Loucy (cell line): ENCODE measurements around the gene MPIG6B.

Source experiments
- H2AFZ ChIP-seq: fragments of 200-600 bp; sonication (generic); 2 replicates; pipeline ENCODE4 v1.6.0; 2016; ENCODE audit warnings: antibody characterized with exemption, mild to moderate bottlenecking, low read length, moderate library complexity
- H3F3A ChIP-seq: fragments of 200-600 bp; 2 replicates; pipeline ENCODE4 v1.6.0; 2016; ENCODE audit warnings: antibody characterized with exemption, low read depth, mild to moderate bottlenecking
- H3K27me3 ChIP-seq: fragments of 200-600 bp; sonication (generic); 2 replicates; pipeline ENCODE4 v1.6.1; 2014; ENCODE audit warnings: low read length, mild to moderate bottlenecking; ENCODE audit not compliant: insufficient read depth, poor library complexity, severe bottlenecking
- H3K36me3 ChIP-seq: fragments of 200-600 bp; sonication (generic); 2 replicates; pipeline ENCODE4 v1.6.1; 2016; ENCODE audit warnings: low read length; ENCODE audit not compliant: insufficient read depth
- H3K4me1 ChIP-seq: fragments of 200-600 bp; sonication (generic); 2 replicates; pipeline ENCODE4 v1.5.1; 2014; ENCODE audit warnings: low read length, mild to moderate bottlenecking; ENCODE audit not compliant: insufficient read depth, poor library complexity, severe bottlenecking
- H3K4me2 ChIP-seq: fragments of 200-600 bp; sonication (generic); 2 replicates; pipeline ENCODE4 v1.6.0; 2014; ENCODE audit warnings: antibody characterized with exemption, low read length, low read depth, mild to moderate bottlenecking; ENCODE audit not compliant: poor library complexity, severe bottlenecking
- H3K4me3 ChIP-seq: fragments of 200-600 bp; sonication (generic); 2 replicates; pipeline ENCODE4 v1.5.1; 2014; ENCODE audit warnings: low read length, mild to moderate bottlenecking, mixed read lengths; ENCODE audit not compliant: poor library complexity, severe bottlenecking
- H3K79me2 ChIP-seq: fragments of 200-600 bp; sonication (generic); 2 replicates; pipeline ENCODE4 v1.6.1; 2014; ENCODE audit warnings: low read length; ENCODE audit not compliant: insufficient read depth
- H3K9ac ChIP-seq: fragments of 200-600 bp; sonication (generic); 2 replicates; pipeline ENCODE4 v1.6.0; 2014; ENCODE audit warnings: mild to moderate bottlenecking, low read depth, low read length, moderate library complexity; ENCODE audit not compliant: poor library complexity, severe bottlenecking
- H3K9me2 ChIP-seq: fragments of 200-600 bp; sonication (generic); replicated peaks from 2 replicates; pipeline ENCODE4 v1.6.1; 2016; ENCODE audit warnings: low read depth, low read length, mixed read lengths
- H3K9me3 ChIP-seq: fragments of 200-600 bp; sonication (generic); 2 replicates; pipeline ENCODE4 v1.6.1; 2014; ENCODE audit warnings: mild to moderate bottlenecking, antibody characterized with exemption, low read length, low read depth; ENCODE audit not compliant: insufficient read depth
- H4K20me1 ChIP-seq: fragments of 200-600 bp; sonication (generic); 2 replicates; pipeline ENCODE4 v1.6.0; 2014; ENCODE audit warnings: antibody characterized with exemption, low read length, mild to moderate bottlenecking; ENCODE audit not compliant: insufficient read depth, poor library complexity, severe bottlenecking
- EZH2phosphoT487 ChIP-seq: fragments of 200-600 bp; IDR thresholded peaks from 2 replicates; pipeline ENCODE4 v1.6.1; 2018; ENCODE audit warnings: antibody characterized with exemption, mild to moderate bottlenecking, moderate library complexity, borderline replicate concordance
- TF ChIP-seq, protein P1 (sequence below): fragments of 200-600 bp; sonication (generic); conservative IDR thresholded peaks from 2 replicates; pipeline ENCODE4 v1.5.1; 2014; ENCODE audit warnings: mild to moderate bottlenecking, antibody characterized with exemption, low read length

The MPIG6B gene

DNA sequence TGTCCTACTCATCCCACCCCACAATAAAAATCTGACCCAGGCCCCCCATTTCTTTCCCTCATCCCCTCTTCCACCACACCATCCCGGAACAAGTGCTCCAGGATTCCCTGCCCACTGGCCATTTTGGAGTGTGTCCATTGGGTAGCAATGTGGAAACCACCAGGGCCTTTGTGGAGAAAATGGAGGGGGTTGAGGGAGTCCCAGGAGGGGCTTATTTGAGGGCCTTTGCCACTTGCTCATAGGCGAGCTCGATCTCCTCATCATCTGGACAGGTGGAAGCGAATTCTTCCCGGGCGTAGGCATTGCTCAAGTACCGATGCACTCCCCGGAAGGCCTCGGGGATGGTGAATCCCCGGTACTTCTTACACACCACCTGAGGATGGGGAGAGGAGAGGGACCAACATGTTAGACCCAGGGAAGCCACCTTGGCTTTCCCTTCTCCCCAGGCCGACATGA lies 7.5 kb downstream of the MPIG6B start:
- peaks cover 5% of the 10 kb centered on the region for H3K27me3 ChIP-seq
- peak overlapping the region; percentile 89 for H3K9ac ChIP-seq
- peaks cover 45% of the 10 kb centered on the region for H4K20me1 ChIP-seq
- H3K36me3 ChIP-seq, result peaks cover 41% of the 10 kb centered on the region
- no peaks in the 10 kb centered on the region for H3K9me2 ChIP-seq
- peaks cover 16% of the 10 kb centered on the region; the same call in 1 of the 2 replicates for H3F3A ChIP-seq
- peaks cover 83% of the 10 kb centered on the region for H3K79me2 ChIP-seq
- TF ChIP-seq, protein P1, sequence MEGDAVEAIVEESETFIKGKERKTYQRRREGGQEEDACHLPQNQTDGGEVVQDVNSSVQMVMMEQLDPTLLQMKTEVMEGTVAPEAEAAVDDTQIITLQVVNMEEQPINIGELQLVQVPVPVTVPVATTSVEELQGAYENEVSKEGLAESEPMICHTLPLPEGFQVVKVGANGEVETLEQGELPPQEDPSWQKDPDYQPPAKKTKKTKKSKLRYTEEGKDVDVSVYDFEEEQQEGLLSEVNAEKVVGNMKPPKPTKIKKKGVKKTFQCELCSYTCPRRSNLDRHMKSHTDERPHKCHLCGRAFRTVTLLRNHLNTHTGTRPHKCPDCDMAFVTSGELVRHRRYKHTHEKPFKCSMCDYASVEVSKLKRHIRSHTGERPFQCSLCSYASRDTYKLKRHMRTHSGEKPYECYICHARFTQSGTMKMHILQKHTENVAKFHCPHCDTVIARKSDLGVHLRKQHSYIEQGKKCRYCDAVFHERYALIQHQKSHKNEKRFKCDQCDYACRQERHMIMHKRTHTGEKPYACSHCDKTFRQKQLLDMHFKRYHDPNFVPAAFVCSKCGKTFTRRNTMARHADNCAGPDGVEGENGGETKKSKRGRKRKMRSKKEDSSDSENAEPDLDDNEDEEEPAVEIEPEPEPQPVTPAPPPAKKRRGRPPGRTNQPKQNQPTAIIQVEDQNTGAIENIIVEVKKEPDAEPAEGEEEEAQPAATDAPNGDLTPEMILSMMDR, result 0 out of 2 replicates have a peak, but pooled peaks have one; percentile 1
- no peak for TF ChIP-seq EZH2phosphoT487
- peak overlapping the region; percentile 94 for H3K4me3 ChIP-seq
- H3K4me2 ChIP-seq, result peak overlapping the region; percentile 85
- peaks cover 62% of the 10 kb centered on the region for H3K4me1 ChIP-seq
- H2AFZ ChIP-seq, result no peak overlapping the region
- H3K9me3 ChIP-seq, result no peaks in the 10 kb centered on the region

DNA sequence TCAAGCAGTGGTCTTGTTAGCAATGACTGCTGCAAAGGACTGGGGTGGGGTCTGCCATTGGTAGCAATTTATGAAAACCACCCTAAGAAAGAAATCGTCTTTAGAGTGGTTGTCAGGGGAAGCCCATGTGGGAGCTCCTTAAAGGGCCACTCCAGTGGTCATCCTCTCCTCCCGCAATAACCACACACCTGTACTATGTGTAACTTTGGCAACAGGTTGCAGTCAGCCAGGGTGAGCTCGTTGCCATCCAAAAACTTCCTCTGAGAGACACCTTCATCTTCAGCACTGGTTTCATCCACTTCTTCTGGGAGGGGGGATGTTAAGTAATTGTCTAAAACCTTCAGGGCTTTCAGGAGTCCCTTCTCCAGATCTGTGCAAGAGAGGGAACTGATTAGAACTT lies 8.9 kb downstream of the MPIG6B start:
- H2AFZ ChIP-seq, result no peak overlapping the region
- peaks cover 48% of the 10 kb centered on the region for H4K20me1 ChIP-seq
- H3K27me3 ChIP-seq, result peaks cover 9% of the 10 kb centered on the region
- no peak overlapping the region for H3K9ac ChIP-seq
- peaks cover 40% of the 10 kb centered on the region for H3K36me3 ChIP-seq
- H3K4me3 ChIP-seq, result no peak overlapping the region
- H3K9me2 ChIP-seq, result no peaks in the 10 kb centered on the region
- peaks cover 92% of the 10 kb centered on the region for H3K79me2 ChIP-seq
- peaks cover 15% of the 10 kb centered on the region; the same call in 1 of the 2 replicates for H3F3A ChIP-seq
- H3K4me1 ChIP-seq, result peaks cover 55% of the 10 kb centered on the region
- peak overlapping the region; percentile 21 for H3K4me2 ChIP-seq
- no peak for TF ChIP-seq EZH2phosphoT487
- TF ChIP-seq, protein P1, result no peak
- H3K9me3 ChIP-seq, result no peaks in the 10 kb centered on the region

DNA sequence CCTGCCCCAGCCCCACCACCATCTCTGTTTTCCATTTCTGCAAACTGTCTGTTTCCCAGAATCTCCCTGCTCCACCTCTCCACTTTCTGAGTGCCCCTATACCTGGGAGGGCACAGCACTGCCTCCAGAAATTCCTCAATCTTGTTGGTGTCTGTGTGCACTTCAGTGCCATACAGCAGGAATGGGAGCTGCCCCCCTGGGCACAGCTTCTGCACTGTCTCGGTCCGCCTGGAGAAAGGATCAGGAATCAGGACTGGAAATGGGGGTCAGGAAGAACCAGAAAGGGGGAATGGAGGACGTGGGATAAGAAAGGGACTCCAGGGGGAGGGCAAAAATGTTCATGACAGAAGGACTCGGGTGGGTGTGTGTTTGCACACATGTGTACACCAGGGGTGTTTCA lies 10.6 kb downstream of the MPIG6B start:
- peaks cover 42% of the 10 kb centered on the region for H4K20me1 ChIP-seq
- H3K4me2 ChIP-seq, result peak overlapping the region; percentile 99
- H3K9me3 ChIP-seq, result no peaks in the 10 kb centered on the region
- H3K27me3 ChIP-seq, result peaks cover 9% of the 10 kb centered on the region
- H3K36me3 ChIP-seq, result peaks cover 35% of the 10 kb centered on the region
- TF ChIP-seq, protein P1, result no peak
- no peak for TF ChIP-seq EZH2phosphoT487
- H3K9ac ChIP-seq, result peak overlapping the region; percentile 100
- H2AFZ ChIP-seq, result no peak overlapping the region
- H3K4me3 ChIP-seq, result peak overlapping the region; percentile 100
- peaks cover 81% of the 10 kb centered on the region for H3K79me2 ChIP-seq
- no peaks in the 10 kb centered on the region for H3K9me2 ChIP-seq
- H3K4me1 ChIP-seq, result peaks cover 62% of the 10 kb centered on the region
- peaks cover 23% of the 10 kb centered on the region for H3F3A ChIP-seq
